ENCODE measurements around the gene OLFM2. TPM values are rescaled to one million over a fixed set of nuclear protein-coding genes. Genes with fewer than 3 reads are reported as not detected.

The OLFM2 gene
- total RNA-seq, 1 donor from 2014 or later = 11.4 TPM

DNA sequence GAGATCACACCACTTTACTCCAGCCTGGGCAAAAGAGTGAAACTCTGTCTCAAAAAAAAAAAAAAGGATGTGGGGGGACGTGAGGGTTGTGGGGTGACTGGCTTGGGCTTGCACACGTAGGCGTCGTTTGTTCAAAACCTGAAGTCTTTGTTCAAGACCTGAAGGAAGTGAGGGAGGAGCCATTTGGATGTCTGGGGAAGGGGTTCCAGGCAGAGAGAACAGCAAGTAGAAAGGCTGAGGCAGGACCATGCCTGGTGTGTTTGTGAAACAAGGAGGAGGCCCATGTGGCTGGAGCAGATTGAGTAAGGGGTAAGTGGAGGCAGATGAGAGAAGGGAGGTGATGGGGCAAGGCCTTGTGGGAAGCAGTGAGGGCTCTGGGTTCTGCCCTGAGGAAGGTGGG is 73.4 kb downstream of the OLFM2 start:
- Histone ChIP-seq H3K27me3 (no peaks in the 10 kb centered on the region), H3F3A (ENCODE audit: low read depth) (peaks cover 7% of the 10 kb centered on the region), H3K4me2 (no peak overlapping the region), H4K20me1 (ENCODE audit: low read depth) (peaks cover 2% of the 10 kb centered on the region), H3K79me2 (ENCODE audit: low read depth) (no peaks in the 10 kb centered on the region), H3K36me3 (no peaks in the 10 kb centered on the region), H3K9me3 (ENCODE audit: low read depth) (no peaks in the 10 kb centered on the region), H3K9ac (no peak overlapping the region), H2AFZ (replicated peaks) (no peak overlapping the region), H3K4me1 (peaks cover 7% of the 10 kb centered on the region), H3K27ac (no peak overlapping the region), H3K4me3 (no peak overlapping the region)
- peaks cover 6% of the 10 kb centered on the region for H3K4me1 Mint-ChIP-seq
- no peak for DNase-seq (ENCODE audit: low spot score)
- no peaks in the 10 kb centered on the region for H3K36me3 Mint-ChIP-seq
- no peak overlapping the region for H3K4me3 Mint-ChIP-seq
- H3K9me3 Mint-ChIP-seq = no peaks in the 10 kb centered on the region
- TF ChIP-seq EZH2 (IDR thresholded peaks at IDR 0.05) (no peak), EZH2phosphoT487 (IDR thresholded peaks at IDR 0.05) (no peak), CTCF (IDR thresholded peaks at IDR 0.05) (no peak)
- H3K27me3 Mint-ChIP-seq (ENCODE audit: insufficient read depth, low read depth) = peaks cover 6% of the 10 kb centered on the region
- H3K27ac Mint-ChIP-seq = no peak overlapping the region

DNA sequence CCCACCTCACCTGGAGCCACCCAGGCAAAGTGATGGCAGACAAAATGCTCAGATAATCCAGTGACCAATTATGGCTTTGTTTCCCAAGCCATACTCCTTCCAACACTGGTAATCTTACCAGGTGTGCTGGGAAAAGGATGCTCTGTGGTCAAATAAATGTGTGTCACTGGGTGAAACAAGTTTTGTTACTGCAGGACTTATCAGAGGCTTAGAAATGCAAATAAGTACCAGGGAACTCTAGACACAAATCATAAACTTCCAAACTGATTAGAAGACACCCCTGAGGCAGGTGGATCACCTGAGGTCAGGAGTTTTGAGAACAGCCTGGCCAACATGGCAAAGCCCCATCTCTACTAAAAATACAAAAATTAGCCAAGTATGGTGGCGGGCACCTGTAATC is 74.8 kb downstream of the OLFM2 start:
- DNase-seq (ENCODE audit: low spot score) = no peak
- Histone ChIP-seq H3K27ac (no peak overlapping the region), H3K79me2 (ENCODE audit: low read depth) (no peaks in the 10 kb centered on the region), H4K20me1 (ENCODE audit: low read depth) (peaks cover 2% of the 10 kb centered on the region), H2AFZ (replicated peaks) (no peak overlapping the region), H3K4me3 (no peak overlapping the region), H3K4me1 (peaks cover 7% of the 10 kb centered on the region), H3K4me2 (no peak overlapping the region), H3F3A (ENCODE audit: low read depth) (peaks cover 7% of the 10 kb centered on the region), H3K36me3 (no peaks in the 10 kb centered on the region), H3K9ac (no peak overlapping the region), H3K9me3 (ENCODE audit: low read depth) (no peaks in the 10 kb centered on the region), H3K27me3 (no peaks in the 10 kb centered on the region)
- peaks cover 2% of the 10 kb centered on the region for H3K9me3 Mint-ChIP-seq
- H3K4me1 Mint-ChIP-seq = peaks cover 6% of the 10 kb centered on the region
- H3K36me3 Mint-ChIP-seq = peaks cover 9% of the 10 kb centered on the region
- peaks cover 10% of the 10 kb centered on the region for H3K27me3 Mint-ChIP-seq (ENCODE audit: insufficient read depth, low read depth)
- no peak overlapping the region for H3K4me3 Mint-ChIP-seq
- TF ChIP-seq CTCF (IDR thresholded peaks at IDR 0.05) (no peak), EZH2phosphoT487 (IDR thresholded peaks at IDR 0.05) (no peak), EZH2 (IDR thresholded peaks at IDR 0.05) (no peak)
- no peak overlapping the region for H3K27ac Mint-ChIP-seq

- DNase-seq (ENCODE audit: low spot score) = no peak
- no peak overlapping the region for H3K27ac Mint-ChIP-seq
- Histone ChIP-seq H3K4me1 (no peaks in the 10 kb centered on the region), H3K27ac (no peak overlapping the region), H3K4me3 (no peak overlapping the region), H3K27me3 (no peaks in the 10 kb centered on the region), H3K9me3 (ENCODE audit: low read depth) (no peaks in the 10 kb centered on the region), H3K9ac (no peak overlapping the region), H2AFZ (replicated peaks) (no peak overlapping the region), H3K79me2 (ENCODE audit: low read depth) (no peaks in the 10 kb centered on the region), H3K36me3 (no peaks in the 10 kb centered on the region), H3K4me2 (no peak overlapping the region), H3F3A (ENCODE audit: low read depth) (no peaks in the 10 kb centered on the region), H4K20me1 (ENCODE audit: low read depth) (no peaks in the 10 kb centered on the region)
- H3K36me3 Mint-ChIP-seq = peaks cover 9% of the 10 kb centered on the region
- no peaks in the 10 kb centered on the region for H3K4me1 Mint-ChIP-seq
- no peak for TF ChIP-seq EZH2 (IDR thresholded peaks at IDR 0.05)
- peaks cover 10% of the 10 kb centered on the region for H3K27me3 Mint-ChIP-seq (ENCODE audit: insufficient read depth, low read depth)
- H3K9me3 Mint-ChIP-seq = peaks cover 2% of the 10 kb centered on the region
- H3K4me3 Mint-ChIP-seq = no peak overlapping the region
These were observed 75.9 kb downstream of the OLFM2 start for GRCh38 chr19:9860407-9860806.

GRCh38 chr19:9858766-9859165 is 77.5 kb downstream of the OLFM2 start:
- no peaks in the 10 kb centered on the region for H3K36me3 ChIP-seq
- H3K27me3 Mint-ChIP-seq (ENCODE audit: insufficient read depth, low read depth) = peaks cover 10% of the 10 kb centered on the region
- no peak for DNase-seq (ENCODE audit: low spot score)
- H3K4me2 ChIP-seq = no peak overlapping the region
- H3K4me1 ChIP-seq = no peaks in the 10 kb centered on the region
- H4K20me1 ChIP-seq (ENCODE audit: low read depth) = no peaks in the 10 kb centered on the region
- H3K79me2 ChIP-seq (ENCODE audit: low read depth) = no peaks in the 10 kb centered on the region
- no peaks in the 10 kb centered on the region for H3K27me3 ChIP-seq
- H3K4me3 Mint-ChIP-seq = no peak overlapping the region
- TF ChIP-seq EZH2phosphoT487 (IDR thresholded peaks at IDR 0.05) (no peak), CTCF (IDR thresholded peaks at IDR 0.05) (no peak), EZH2 (IDR thresholded peaks at IDR 0.05) (no peak)
- no peaks in the 10 kb centered on the region for H3F3A ChIP-seq (ENCODE audit: low read depth)
- H3K36me3 Mint-ChIP-seq = peaks cover 15% of the 10 kb centered on the region
- H2AFZ ChIP-seq (replicated peaks) = no peak overlapping the region
- no peak overlapping the region for H3K27ac Mint-ChIP-seq
- no peak overlapping the region for H3K4me3 ChIP-seq
- H3K27ac ChIP-seq = no peak overlapping the region
- no peaks in the 10 kb centered on the region for H3K4me1 Mint-ChIP-seq
- peaks cover 2% of the 10 kb centered on the region for H3K9me3 Mint-ChIP-seq
- H3K9ac ChIP-seq = no peak overlapping the region
- no peaks in the 10 kb centered on the region for H3K9me3 ChIP-seq (ENCODE audit: low read depth)

Measured in neural progenitor cell (in vitro differentiated cells).